GM21576 (cell line): ENCODE results near the gene CSNK1G3.
"Not testable (repeated sequence)": the region's sequence is repeated elsewhere in the genome, so short reads cannot be mapped to it uniquely, and the experiment has no call there.

ENCODE experiments used
- ATAC-seq: cut with Tn5 transposase; IDR thresholded peaks from one replicate; pipeline ENCODE4 v1.9.1; 2021; ENCODE audit warnings: mild to moderate bottlenecking, moderate library complexity; ENCODE audit not compliant: unreplicated experiment

CSNK1G3 gene

DNA sequence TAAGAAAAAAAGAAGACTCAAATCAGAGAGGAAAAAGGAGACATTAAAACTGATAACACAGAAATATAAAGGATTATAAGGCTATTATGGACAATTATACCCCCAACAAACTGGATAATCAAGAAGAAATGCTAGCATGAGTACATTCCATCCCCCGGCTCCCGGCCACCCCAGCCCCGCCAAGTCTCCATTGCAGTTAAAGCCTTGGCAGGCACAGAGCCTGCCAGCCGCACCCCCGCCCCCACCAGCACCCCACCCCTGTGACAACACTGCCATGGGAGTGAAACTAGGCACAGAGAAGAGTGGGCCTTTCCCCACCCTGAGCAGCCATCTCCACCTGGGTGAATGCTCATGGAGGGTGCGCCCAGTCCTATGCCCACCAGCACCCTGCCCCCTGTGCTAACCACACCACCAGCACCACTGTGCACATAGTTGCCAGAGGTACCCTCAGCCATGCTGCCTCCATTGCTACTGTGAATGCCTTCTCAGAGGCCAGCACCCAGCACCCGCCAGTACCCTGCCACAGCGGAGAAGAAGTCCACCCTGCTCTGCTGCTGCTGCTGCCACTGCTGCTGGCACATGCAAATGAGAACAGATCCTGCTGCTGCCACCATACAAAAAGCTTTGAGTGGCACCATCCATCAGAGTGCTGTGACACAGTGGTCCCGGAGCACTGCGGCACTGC lies 117.0 kb downstream of the CSNK1G3 start:
- ATAC-seq = no peak

DNA sequence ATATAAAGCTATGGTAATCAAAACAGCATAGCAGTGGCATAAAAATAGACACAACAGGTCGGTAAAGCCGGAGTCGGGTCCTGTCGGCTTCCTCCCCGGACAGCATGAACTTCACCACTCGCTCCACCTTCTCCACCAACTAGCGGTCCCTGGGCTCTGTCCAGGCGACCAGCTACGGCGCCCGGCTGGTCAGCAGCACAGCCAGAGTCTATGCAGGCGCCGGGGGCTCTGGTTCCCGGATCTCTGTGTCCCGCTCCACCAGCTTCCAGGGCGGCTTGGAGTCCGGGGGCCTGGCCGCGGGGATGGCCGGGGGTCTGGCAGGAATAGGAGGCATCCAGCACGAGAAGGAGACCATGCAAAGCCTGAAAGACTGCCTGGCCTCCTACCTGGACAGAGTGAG lies 124.0 kb downstream of the CSNK1G3 start:
- no peak for ATAC-seq

DNA sequence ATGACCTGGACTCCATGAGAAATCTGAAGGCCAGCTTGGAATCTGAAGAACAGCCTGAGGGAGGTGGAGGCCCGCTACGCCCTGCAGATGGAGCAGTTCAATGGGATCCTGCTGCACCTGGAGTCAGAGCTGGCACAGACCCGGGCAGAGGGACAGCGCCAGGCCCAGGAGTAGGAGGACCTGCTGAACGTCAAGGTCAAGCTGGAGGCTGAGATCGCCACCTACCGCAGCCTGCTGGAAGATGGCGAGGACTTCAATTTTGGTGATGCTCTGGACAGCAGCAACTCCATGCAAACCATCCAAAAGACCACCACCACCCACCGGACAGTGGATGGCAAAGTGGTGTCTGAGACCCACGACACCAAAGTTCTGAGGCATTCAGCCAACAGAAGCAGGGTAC lies 125.1 kb downstream of the CSNK1G3 start:
- ATAC-seq = not testable (repeated sequence)

DNA sequence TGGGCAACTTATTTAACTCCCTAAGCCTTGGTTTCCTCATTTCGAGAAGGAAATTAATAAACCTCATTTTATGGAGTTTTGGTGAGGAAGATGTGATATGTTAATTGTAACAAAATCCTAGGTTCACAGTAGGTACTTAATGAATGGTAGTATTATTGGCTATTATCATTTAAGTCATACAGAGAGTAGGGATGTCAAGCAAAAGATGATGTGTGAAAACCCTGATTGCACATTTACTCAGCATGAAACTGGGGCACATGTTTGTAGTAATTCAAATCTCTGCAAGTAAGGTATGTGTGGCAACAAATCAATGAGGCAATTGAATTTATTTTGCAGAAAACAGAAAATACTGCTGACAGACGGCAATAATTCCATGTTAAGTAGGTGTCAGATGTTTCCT lies 127.3 kb downstream of the CSNK1G3 start:
- no peak for ATAC-seq

DNA sequence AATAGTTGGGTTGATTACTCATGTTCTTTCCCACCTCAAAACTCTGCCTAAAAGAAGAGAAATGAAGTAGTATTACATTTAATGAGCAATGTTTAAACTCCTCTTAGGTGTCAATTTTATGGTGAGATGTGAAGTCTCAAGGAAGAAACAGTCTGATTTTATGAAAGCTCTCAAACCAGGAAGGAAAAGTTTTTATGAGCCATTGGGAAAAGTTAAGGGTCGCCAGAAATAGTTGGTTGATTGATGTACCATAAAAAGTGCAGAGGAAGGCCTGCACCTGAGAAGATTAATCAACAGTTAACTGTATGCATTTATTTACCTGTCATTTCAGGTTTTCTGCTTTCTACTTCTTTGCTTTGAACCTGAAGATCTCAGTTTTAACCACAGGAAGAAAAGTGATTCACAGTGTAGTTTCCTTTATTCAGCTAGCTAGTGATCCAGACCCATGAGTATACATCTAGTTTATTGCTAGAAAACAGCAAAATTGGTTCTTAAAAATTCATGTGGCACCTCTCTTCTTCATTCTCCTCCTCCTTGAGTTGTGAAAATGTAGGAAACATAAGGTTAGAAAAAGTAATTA lies 133.1 kb downstream of the CSNK1G3 start:
- ATAC-seq = no peak

DNA sequence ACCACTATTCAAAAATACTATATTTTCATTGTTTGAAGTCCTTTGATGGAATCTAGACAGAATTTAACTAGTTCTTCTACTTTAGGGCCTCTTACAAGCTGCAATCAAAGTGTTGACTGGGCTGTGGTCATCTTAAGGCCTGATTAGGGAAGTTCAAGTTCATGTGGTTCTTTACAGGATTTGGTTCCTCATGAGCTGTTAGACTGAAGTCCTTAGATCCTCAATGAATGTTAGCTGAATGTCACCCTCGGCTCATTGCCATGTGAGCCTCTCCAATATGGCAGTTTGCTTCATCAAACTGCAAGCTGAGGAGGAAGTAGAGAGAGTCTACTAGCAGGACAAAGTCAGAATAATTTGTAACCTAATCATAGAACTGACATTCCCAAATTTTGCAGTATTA lies 135.1 kb downstream of the CSNK1G3 start:
- no peak for ATAC-seq

DNA sequence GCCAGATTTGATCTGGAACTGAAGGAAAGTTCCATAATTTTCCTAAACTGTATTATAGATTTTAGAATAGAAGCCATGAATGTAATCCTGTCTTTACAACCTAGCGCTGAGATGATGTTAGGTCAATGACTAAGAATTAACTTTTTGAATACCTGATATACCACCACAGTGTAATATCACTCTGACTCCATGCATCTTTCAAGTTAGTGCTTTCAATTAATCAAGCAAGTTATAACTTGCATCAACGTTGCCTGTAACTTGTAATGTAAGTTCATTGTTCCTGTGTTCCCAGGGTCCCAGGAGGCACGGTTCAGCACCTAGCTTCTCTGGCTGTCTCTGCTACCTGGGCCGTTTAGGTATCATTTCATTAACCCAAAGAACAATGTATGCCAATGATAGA lies 139.3 kb downstream of the CSNK1G3 start:
- no peak for ATAC-seq

DNA sequence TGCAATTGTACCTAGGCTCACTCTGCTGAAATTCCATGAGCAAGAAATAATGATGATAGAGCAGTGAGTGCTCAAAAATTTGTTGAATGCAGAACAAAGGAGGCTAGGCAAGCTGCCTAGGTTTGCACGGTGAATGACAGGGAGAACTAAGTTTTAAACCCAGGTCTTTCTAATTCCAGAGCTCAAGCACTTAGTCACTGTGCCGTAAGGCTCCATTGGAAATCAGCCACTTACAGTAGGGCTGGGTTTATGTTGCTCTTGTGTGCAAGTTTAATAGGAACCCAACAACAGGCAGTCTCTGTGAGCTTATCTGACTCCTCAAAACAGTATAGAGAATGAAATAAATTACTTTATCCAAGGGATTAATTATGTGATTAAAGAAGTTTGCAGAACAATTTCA lies 147.0 kb downstream of the CSNK1G3 start:
- no peak for ATAC-seq

DNA sequence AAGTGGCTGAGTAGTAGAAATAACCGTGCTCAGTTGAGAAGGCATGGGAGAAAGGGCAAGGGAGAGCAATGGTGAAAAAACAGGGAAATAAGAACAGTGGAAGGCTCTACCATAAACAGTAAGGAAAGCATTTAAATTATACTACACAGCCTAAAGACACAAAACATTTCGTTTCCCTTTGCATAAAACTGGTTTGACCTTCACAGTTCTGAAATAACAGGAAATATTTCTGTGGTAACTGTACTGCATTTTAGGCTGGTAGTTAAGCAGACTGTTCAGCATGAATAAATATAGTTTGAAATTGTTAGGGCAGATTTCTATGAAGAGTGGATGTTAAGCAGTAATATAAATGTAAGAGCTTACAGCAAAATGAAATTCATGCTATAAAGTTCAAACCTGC lies 147.5 kb downstream of the CSNK1G3 start:
- no peak for ATAC-seq

DNA sequence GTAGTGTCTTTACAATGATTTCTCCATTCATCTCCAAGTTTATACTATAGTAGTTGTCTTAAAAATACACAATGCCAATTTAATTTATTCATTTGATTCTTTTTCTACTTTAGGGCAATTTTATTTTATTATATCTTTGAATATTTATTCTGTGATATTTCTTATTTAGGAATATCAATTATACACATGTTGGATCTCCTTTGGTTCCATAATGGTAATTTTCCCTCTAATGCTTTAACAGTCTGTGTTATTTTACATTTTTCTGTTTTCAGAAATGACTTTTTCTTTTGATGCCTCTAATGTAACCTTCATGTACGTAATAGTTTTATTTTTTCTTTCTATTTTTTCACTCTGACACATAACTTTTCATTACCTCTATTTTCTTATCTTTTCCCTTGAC lies 153.0 kb downstream of the CSNK1G3 start:
- ATAC-seq = no peak

DNA sequence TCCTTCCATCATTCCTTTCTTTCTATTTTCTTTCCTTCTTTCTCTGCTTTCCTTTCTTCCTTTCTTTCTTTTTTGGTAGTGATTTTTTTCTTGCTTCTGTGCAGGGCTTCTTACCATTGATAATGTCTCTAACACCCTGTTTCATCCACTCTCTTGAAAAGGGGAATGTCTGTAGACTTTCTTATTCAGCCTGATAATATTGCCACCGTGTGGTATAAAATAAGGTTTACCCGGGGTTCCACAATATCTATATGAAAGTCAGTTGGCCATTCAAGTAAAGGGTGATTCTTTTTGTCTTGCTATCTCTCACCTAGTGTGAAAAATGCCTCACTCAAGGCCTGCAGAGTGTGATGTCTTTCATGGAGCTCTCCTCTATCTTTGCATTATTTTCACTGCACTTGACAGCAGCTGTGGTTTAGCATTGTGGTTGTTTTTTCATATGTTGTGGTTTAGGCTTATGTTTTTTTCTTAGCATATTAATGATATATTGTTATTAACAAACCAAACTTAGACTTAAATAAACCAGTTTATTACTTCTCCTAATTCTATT lies 153.9 kb downstream of the CSNK1G3 start:
- ATAC-seq = no peak
